H9 (cell line): ENCODE data around the gene HEYL. TPM values are rescaled to one million over a fixed set of nuclear protein-coding genes. Genes with fewer than 3 reads are reported as not detected.

Experiments used
- DNase-seq: peaks from one replicate; pipeline ENCODE4 v3.0.0-alpha.2; 2017
- H2AFZ ChIP-seq: one replicate; pipeline ENCODE4 v1.6.1; 2013; ENCODE audit warnings: mild to moderate bottlenecking, low read length, control low read depth, moderate library complexity
- H2AK5ac ChIP-seq: 2 replicates; pipeline ENCODE4 v1.6.1; 2013; ENCODE audit warnings: low read length, control low read depth, mixed read lengths; ENCODE audit not compliant: insufficient read length
- H2BK120ac ChIP-seq: one replicate; pipeline ENCODE4 v1.6.1; 2013; ENCODE audit warnings: low read depth, mild to moderate bottlenecking, low read length, control low read depth, inconsistent platforms; ENCODE audit not compliant: poor library complexity, severe bottlenecking
- H2BK12ac ChIP-seq: 2 replicates; pipeline ENCODE4 v1.6.1; 2013; ENCODE audit warnings: low read length, control low read depth, mixed read lengths, low read depth; ENCODE audit not compliant: insufficient read length
- H2BK15ac ChIP-seq: 2 replicates; pipeline ENCODE4 v1.6.1; 2013; ENCODE audit warnings: low read depth, low read length, control low read depth
- H2BK20ac ChIP-seq: one replicate; pipeline ENCODE4 v1.6.1; 2013; ENCODE audit warnings: low read depth, mild to moderate bottlenecking, low read length, control low read depth, inconsistent platforms; ENCODE audit not compliant: poor library complexity, severe bottlenecking
- H2BK5ac ChIP-seq: 2 replicates; pipeline ENCODE4 v1.6.1; 2013; ENCODE audit warnings: low read length, control low read depth, mixed read lengths; ENCODE audit not compliant: insufficient read length
- H3K14ac ChIP-seq: 2 replicates; pipeline ENCODE4 v1.6.1; 2013; ENCODE audit warnings: low read length, control low read depth; ENCODE audit not compliant: insufficient read depth
- H3K18ac ChIP-seq: 2 replicates; pipeline ENCODE4 v1.6.1; 2013; ENCODE audit warnings: low read depth, mild to moderate bottlenecking, mixed read lengths, low read length, control low read depth; ENCODE audit not compliant: insufficient read length
- H3K23ac ChIP-seq: 2 replicates; pipeline ENCODE4 v1.6.1; 2013; ENCODE audit warnings: low read length, control low read depth, mixed read lengths, low read depth; ENCODE audit not compliant: insufficient read length
- H3K23me2 ChIP-seq: 2 replicates; pipeline ENCODE4 v1.6.1; 2013; ENCODE audit warnings: low read depth, mild to moderate bottlenecking, mixed read lengths, low read length, control low read depth; ENCODE audit not compliant: insufficient read length, poor library complexity, severe bottlenecking
- H3K27ac ChIP-seq: 2 replicates; pipeline ENCODE4 v1.5.1; 2013; ENCODE audit warnings: low read length, control low read depth, mixed read lengths, low read depth; ENCODE audit not compliant: insufficient read length
- H3K27me3 ChIP-seq: 2 replicates; pipeline ENCODE4 v1.6.1; 2013; ENCODE audit warnings: low read length, control low read depth, inconsistent platforms; ENCODE audit not compliant: insufficient read depth
- H3K4ac ChIP-seq: 2 replicates; pipeline ENCODE4 v1.6.1; 2013; ENCODE audit warnings: low read depth, mild to moderate bottlenecking, control low read depth, inconsistent platforms, low read length, moderate library complexity
- H3K4me1 ChIP-seq: 2 replicates; pipeline ENCODE4 v1.6.1; 2013; ENCODE audit warnings: low read length, control low read depth, inconsistent platforms; ENCODE audit not compliant: insufficient read depth
- H3K4me2 ChIP-seq: 2 replicates; pipeline ENCODE4 v1.6.1; 2013; ENCODE audit warnings: low read length, control low read depth, mixed read lengths; ENCODE audit not compliant: insufficient read length, insufficient read depth
- H3K56ac ChIP-seq: 2 replicates; pipeline ENCODE4 v1.6.1; 2013; ENCODE audit warnings: low read depth, mild to moderate bottlenecking, mixed read lengths, low read length, control low read depth; ENCODE audit not compliant: insufficient read length
- H3K79me1 ChIP-seq: 2 replicates; pipeline ENCODE4 v1.6.1; 2013; ENCODE audit warnings: low read depth, mild to moderate bottlenecking, moderate library complexity, low read length, control low read depth, inconsistent platforms; ENCODE audit not compliant: insufficient read depth, poor library complexity, severe bottlenecking
- H3K79me2 ChIP-seq: 2 replicates; pipeline ENCODE4 v1.6.1; 2013; ENCODE audit warnings: low read length, control low read depth, inconsistent platforms; ENCODE audit not compliant: insufficient read depth
- H3K9ac ChIP-seq: 2 replicates; pipeline ENCODE4 v1.6.1; 2013; ENCODE audit warnings: low read length, control low read depth, mixed read lengths; ENCODE audit not compliant: insufficient read length; ENCODE audit errors: extremely low read depth
- H3K9me3 ChIP-seq: one replicate; pipeline ENCODE4 v1.6.1; 2013; ENCODE audit warnings: low read depth, low read length, inconsistent platforms; ENCODE audit not compliant: control insufficient read depth
- H3T11ph ChIP-seq: one replicate; pipeline ENCODE4 v1.6.1; 2013; ENCODE audit warnings: mild to moderate bottlenecking, low read length, control low read depth, inconsistent platforms
- H4K20me1 ChIP-seq: one replicate; pipeline ENCODE4 v1.6.1; 2013; ENCODE audit not compliant: control insufficient read depth, insufficient read length, insufficient read depth
- H4K5ac ChIP-seq: 2 replicates; pipeline ENCODE4 v1.6.1; 2013; ENCODE audit warnings: low read depth, mild to moderate bottlenecking, mixed read lengths, low read length, control low read depth; ENCODE audit not compliant: insufficient read length
- H4K8ac ChIP-seq: replicated peaks from 2 replicates; pipeline ENCODE4 v1.6.1; 2013; ENCODE audit warnings: low read length, control low read depth, mixed read lengths, low read depth; ENCODE audit not compliant: insufficient read length
- H4K91ac ChIP-seq: 2 replicates; pipeline ENCODE4 v1.6.1; 2013; ENCODE audit warnings: low read depth, mild to moderate bottlenecking, moderate library complexity, mixed read lengths, low read length, control low read depth; ENCODE audit not compliant: insufficient read length
- H3K27ac Mint-ChIP-seq, 3 experiments: 2 replicates in 2 of 3; 3 replicates in 1 of 3; pipeline ENCODE4 v1.8.0; 2020 to 2021; ENCODE audit warnings: mixed read lengths in 3 of 3, mild to moderate bottlenecking in 1 of 3, moderate library complexity in 1 of 3
- H3K27me3 Mint-ChIP-seq: 2 replicates; pipeline ENCODE4 v1.8.0; 2021; ENCODE audit warnings: low read depth, mild to moderate bottlenecking, moderate library complexity, mixed read lengths
- H3K36me3 Mint-ChIP-seq, 3 experiments: 2 replicates in 2 of 3; 3 replicates in 1 of 3; pipeline ENCODE4 v1.8.0; 2020 to 2021; ENCODE audit warnings: low read depth in 3 of 3, mixed read lengths in 3 of 3; ENCODE audit not compliant: insufficient read depth in 1 of 3
- H3K4me1 Mint-ChIP-seq, 2 experiments: 2 replicates each; pipeline ENCODE4 v1.8.0; 2020; ENCODE audit warnings: mixed read lengths in 2 of 2
- H3K4me3 Mint-ChIP-seq, 2 experiments: 2 replicates in 1 of 2; 3 replicates in 1 of 2; pipeline ENCODE4 v1.8.0; 2020 to 2021; ENCODE audit warnings: mild to moderate bottlenecking in 2 of 2, mixed read lengths in 2 of 2, moderate library complexity in 1 of 2
- H3K9me3 Mint-ChIP-seq, 2 experiments: 2 replicates in 1 of 2; 3 replicates in 1 of 2; pipeline ENCODE4 v1.8.0; 2020; ENCODE audit warnings: mild to moderate bottlenecking in 2 of 2, mixed read lengths in 2 of 2, moderate library complexity in 1 of 2
- WGBS: extraction: QIAGEN DNeasy Blood & Tissue Kit; methylation state at CpG from one replicate; pipeline ENCODE4 v1.1.7; 2013; ENCODE audit warnings: missing lambda C conversion rate, low lambda C conversion rate, mixed read lengths; ENCODE audit not compliant: insufficient read length; ENCODE audit errors: extremely low coverage; 5-methylcytosine and 5-hydroxymethylcytosine counted together
- total RNA-seq: library from RNA; stranded (reverse); gene quantifications from 2 replicates; pipeline ENCODE4 v1.2.1, GENCODE V29; 2021
- TF ChIP-seq, protein P1 (sequence below): fragments of 200-600 bp; sonication (generic); conservative IDR thresholded peaks from 3 replicates; pipeline ENCODE4 v1.8.0; 2021; ENCODE audit warnings: antibody characterized with exemption, mild to moderate bottlenecking

HEYL gene
- total RNA-seq, 1 experiment from 2014 or later: 1.9 TPM

DNA sequence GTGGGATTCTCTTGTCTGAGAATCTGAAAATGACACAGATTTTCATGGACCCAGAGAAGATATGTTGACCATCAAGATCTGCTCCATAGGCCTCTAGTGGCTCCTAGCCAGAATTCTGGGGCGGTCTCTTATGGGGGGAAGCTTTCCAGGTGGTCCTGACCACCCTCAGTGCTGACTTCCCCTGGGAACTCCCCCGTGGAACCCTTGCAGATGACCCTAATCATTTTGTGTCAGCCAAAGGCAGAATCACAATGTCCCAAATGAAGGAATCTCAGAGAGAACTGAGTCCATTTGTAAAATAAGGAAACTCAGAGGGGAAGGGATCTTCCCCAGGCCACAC, 3.6 kb downstream of the HEYL start:
- H4K91ac ChIP-seq: no peak overlapping the region
- H3K36me3 Mint-ChIP-seq: no peaks in the 10 kb centered on the region
- H2AK5ac ChIP-seq: no peak overlapping the region
- no peaks in the 10 kb centered on the region for H3K23me2 ChIP-seq
- WGBS: no CpG with 5 or more reads among the region's 2 CpGs
- no peak overlapping the region for H3K56ac ChIP-seq
- H2BK15ac ChIP-seq: no peak overlapping the region
- no peak overlapping the region for H3K14ac ChIP-seq
- no peak overlapping the region for H3K18ac ChIP-seq
- H4K20me1 ChIP-seq: no peaks in the 10 kb centered on the region
- no peaks in the 10 kb centered on the region for H3K9me3 ChIP-seq
- peaks cover 95% of the 10 kb centered on the region for H3K27me3 Mint-ChIP-seq
- H4K5ac ChIP-seq: no peak overlapping the region
- no peak overlapping the region for H2BK12ac ChIP-seq
- no peak overlapping the region for H3K27ac ChIP-seq
- no peak overlapping the region for H4K8ac ChIP-seq
- H3T11ph ChIP-seq: no peak overlapping the region
- H2BK5ac ChIP-seq: no peak overlapping the region
- H2AFZ ChIP-seq: no peak overlapping the region
- H3K9ac ChIP-seq: no peak overlapping the region
- H3K4me2 ChIP-seq: no peak overlapping the region
- H3K9me3 Mint-ChIP-seq: no peaks in the 10 kb centered on the region
- no peak overlapping the region for H2BK20ac ChIP-seq
- H3K4me1 ChIP-seq: peaks cover 3% of the 10 kb centered on the region; the same call in 1 of the 2 replicates
- H3K4me1 Mint-ChIP-seq: peaks cover 23 to 25% of the 10 kb centered on the region in 2 experiments
- no peak overlapping the region for H3K23ac ChIP-seq
- no peak overlapping the region for H3K27ac Mint-ChIP-seq
- H3K79me1 ChIP-seq: no peaks in the 10 kb centered on the region
- no peak overlapping the region for H2BK120ac ChIP-seq
- H3K4me3 Mint-ChIP-seq: no peak overlapping the region; a peak in 1 of 5 replicates
- H3K27me3 ChIP-seq: peaks cover 13% of the 10 kb centered on the region; the same call in 1 of the 2 replicates
- H3K4ac ChIP-seq: no peak overlapping the region
- TF ChIP-seq, protein P1, sequence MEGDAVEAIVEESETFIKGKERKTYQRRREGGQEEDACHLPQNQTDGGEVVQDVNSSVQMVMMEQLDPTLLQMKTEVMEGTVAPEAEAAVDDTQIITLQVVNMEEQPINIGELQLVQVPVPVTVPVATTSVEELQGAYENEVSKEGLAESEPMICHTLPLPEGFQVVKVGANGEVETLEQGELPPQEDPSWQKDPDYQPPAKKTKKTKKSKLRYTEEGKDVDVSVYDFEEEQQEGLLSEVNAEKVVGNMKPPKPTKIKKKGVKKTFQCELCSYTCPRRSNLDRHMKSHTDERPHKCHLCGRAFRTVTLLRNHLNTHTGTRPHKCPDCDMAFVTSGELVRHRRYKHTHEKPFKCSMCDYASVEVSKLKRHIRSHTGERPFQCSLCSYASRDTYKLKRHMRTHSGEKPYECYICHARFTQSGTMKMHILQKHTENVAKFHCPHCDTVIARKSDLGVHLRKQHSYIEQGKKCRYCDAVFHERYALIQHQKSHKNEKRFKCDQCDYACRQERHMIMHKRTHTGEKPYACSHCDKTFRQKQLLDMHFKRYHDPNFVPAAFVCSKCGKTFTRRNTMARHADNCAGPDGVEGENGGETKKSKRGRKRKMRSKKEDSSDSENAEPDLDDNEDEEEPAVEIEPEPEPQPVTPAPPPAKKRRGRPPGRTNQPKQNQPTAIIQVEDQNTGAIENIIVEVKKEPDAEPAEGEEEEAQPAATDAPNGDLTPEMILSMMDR: no peak
- H3K79me2 ChIP-seq: no peaks in the 10 kb centered on the region
- no peak for DNase-seq
